Osteoblast (primary cell): ENCODE measurements around the gene ACOT2. TPM values are rescaled to one million over a fixed set of nuclear protein-coding genes. Genes with fewer than 3 reads are reported as not detected.
A peak's percentile ranks its signal among the peaks of the same experiment; 100 is the strongest.
"Not testable (repeated sequence)": the region's sequence is repeated elsewhere in the genome, so short reads cannot be mapped to it uniquely, and the experiment has no call there.

Source experiments
- DNase-seq: peaks from one replicate; pipeline ENCODE4 v3.0.0; 2011; ENCODE audit warnings: low spot score, mixed read lengths; ENCODE audit not compliant: insufficient read length; ENCODE audit errors: missing footprints
- H2AFZ ChIP-seq: 2 replicates; pipeline ENCODE4 v1.6.0; 2011; ENCODE audit warnings: mild to moderate bottlenecking, low read length
- H3K27ac ChIP-seq: 2 replicates; pipeline ENCODE4 v1.5.1; 2011; ENCODE audit warnings: mild to moderate bottlenecking, low read depth, low read length, moderate library complexity
- H3K27me3 ChIP-seq: 2 replicates; pipeline ENCODE4 v1.6.0; 2012; ENCODE audit warnings: mild to moderate bottlenecking, control low read depth, inconsistent platforms, low read length, moderate library complexity; ENCODE audit not compliant: insufficient read depth
- H3K36me3 ChIP-seq: 2 replicates; pipeline ENCODE4 v1.5.1; 2011; ENCODE audit warnings: mild to moderate bottlenecking, low read length, control low read depth, moderate library complexity; ENCODE audit not compliant: insufficient read depth
- H3K4me1 ChIP-seq: 2 replicates; pipeline ENCODE4 v1.5.1; 2011; ENCODE audit warnings: mild to moderate bottlenecking, low read length, control low read depth, moderate library complexity; ENCODE audit not compliant: insufficient read depth
- H3K4me2 ChIP-seq: 2 replicates; pipeline ENCODE4 v1.6.0; 2011; ENCODE audit warnings: mild to moderate bottlenecking, low read length; ENCODE audit not compliant: insufficient read depth
- H3K4me3 ChIP-seq: fragments of 200-600 bp; sonication (generic); 3 replicates; pipeline ENCODE4 v1.5.1; 2012; ENCODE audit warnings: mild to moderate bottlenecking, low read length, inconsistent platforms; ENCODE audit not compliant: insufficient read depth
- H3K79me2 ChIP-seq: 2 replicates; pipeline ENCODE4 v1.6.0; 2012; ENCODE audit warnings: mild to moderate bottlenecking, low read length, control low read depth, inconsistent platforms; ENCODE audit not compliant: insufficient read depth
- H3K9me3 ChIP-seq: 2 replicates; pipeline ENCODE4 v1.5.1; 2011; ENCODE audit warnings: low read depth, low read length, control low read depth
- H4K20me1 ChIP-seq: 2 replicates; pipeline ENCODE4 v1.6.0; 2012; ENCODE audit warnings: mild to moderate bottlenecking, low read length, control low read depth; ENCODE audit not compliant: insufficient read depth
- CTCF ChIP-seq: IDR thresholded peaks from 2 replicates; pipeline ENCODE4 v1.5.1; 2011; ENCODE audit warnings: mild to moderate bottlenecking, low read depth, low read length, moderate library complexity; ENCODE audit errors: extremely low read depth
- total RNA-seq: library from RNA; depleted of rRNA; stranded (reverse); fragments of >200 nt; gene quantifications from 2 replicates; pipeline ENCODE4 v1.2.3, GENCODE V29; 2012

The ACOT2 gene
- total RNA-seq, 1 donor, result 58.3 TPM

GRCh38 chr14:73526036-73526984 lies 42.7 kb upstream of the ACOT2 start:
- H3K4me3 ChIP-seq, result no peak overlapping the region
- H3K36me3 ChIP-seq, result no peaks in the 10 kb centered on the region
- peaks cover 12% of the 10 kb centered on the region for H3K4me1 ChIP-seq
- no peaks in the 10 kb centered on the region for H4K20me1 ChIP-seq
- no peak overlapping the region for H3K27ac ChIP-seq
- H2AFZ ChIP-seq, result peak overlapping the region; percentile 28
- H3K27me3 ChIP-seq, result no peaks in the 10 kb centered on the region
- no peak for TF ChIP-seq CTCF
- DNase-seq, result peak; percentile 75
- peak overlapping the region; percentile 12 for H3K4me2 ChIP-seq
- no peaks in the 10 kb centered on the region for H3K9me3 ChIP-seq
- no peaks in the 10 kb centered on the region for H3K79me2 ChIP-seq

- H2AFZ ChIP-seq, H4K20me1 ChIP-seq, H3K4me3 ChIP-seq, H3K27me3 ChIP-seq, H3K4me2 ChIP-seq, H3K9me3 ChIP-seq, H3K36me3 ChIP-seq, H3K79me2 ChIP-seq, H3K27ac ChIP-seq, DNase-seq: not testable (repeated sequence)
- H3K4me1 ChIP-seq, result peaks cover 12% of the 10 kb centered on the region
These were observed 39.7 kb upstream of the ACOT2 start for GRCh38 chr14:73529356-73529755.

GRCh38 chr14:73531971-73532370 lies 37.0 kb upstream of the ACOT2 start:
- not testable (repeated sequence) for H3K79me2 ChIP-seq, H3K36me3 ChIP-seq, H2AFZ ChIP-seq, H3K4me1 ChIP-seq, H3K4me3 ChIP-seq, H3K27ac ChIP-seq, DNase-seq, H4K20me1 ChIP-seq, H3K4me2 ChIP-seq, H3K9me3 ChIP-seq, H3K27me3 ChIP-seq

GRCh38 chr14:73537244-73538045 lies 31.6 kb upstream of the ACOT2 start:
- Histone ChIP-seq H3K4me3 (peak overlapping the region; percentile 68), H3K27ac (peak overlapping the region; percentile 73), H3K4me2 (peak overlapping the region; percentile 91), H2AFZ (peak overlapping the region; percentile 81)
- not testable (repeated sequence) for H4K20me1 ChIP-seq, H3K27me3 ChIP-seq, H3K4me1 ChIP-seq, H3K36me3 ChIP-seq, DNase-seq, H3K9me3 ChIP-seq, H3K79me2 ChIP-seq

GRCh38 chr14:73539017-73539416 lies 30.0 kb upstream of the ACOT2 start:
- not testable (repeated sequence) for H3K27ac ChIP-seq, H3K4me2 ChIP-seq, H4K20me1 ChIP-seq, H3K4me3 ChIP-seq, H3K4me1 ChIP-seq, H3K9me3 ChIP-seq, H3K79me2 ChIP-seq, H3K36me3 ChIP-seq, H2AFZ ChIP-seq, H3K27me3 ChIP-seq
- DNase-seq, result peak; percentile 44
- TF ChIP-seq CTCF, result peak; percentile 55

- not testable (repeated sequence) for DNase-seq, H3K4me3 ChIP-seq, H3K9me3 ChIP-seq, H3K27ac ChIP-seq, H4K20me1 ChIP-seq, H3K79me2 ChIP-seq, H3K27me3 ChIP-seq, H3K4me1 ChIP-seq, H3K4me2 ChIP-seq, H3K36me3 ChIP-seq, H2AFZ ChIP-seq
These were observed 26.1 kb upstream of the ACOT2 start for GRCh38 chr14:73542961-73543360.

- H3K9me3 ChIP-seq, H3K36me3 ChIP-seq, DNase-seq, H4K20me1 ChIP-seq, H3K27ac ChIP-seq, H3K4me3 ChIP-seq, H3K79me2 ChIP-seq, H3K4me1 ChIP-seq, H2AFZ ChIP-seq, H3K27me3 ChIP-seq, H3K4me2 ChIP-seq: not testable (repeated sequence)
These were observed 23.7 kb upstream of the ACOT2 start for GRCh38 chr14:73545353-73545752.
